ENCODE data around the gene PDCD2L.
A peak's percentile ranks its signal among the peaks of the same experiment; 100 is the strongest.
"Not testable (repeated sequence)": the region's sequence is repeated elsewhere in the genome, so short reads cannot be mapped to it uniquely, and the experiment has no call there.

PDCD2L gene

GRCh38 chr19:34404109-34404909 lies at the start of gene PDCD2L:
Gene PDCD2L (plus strand): TSS chr19:34404399. CDS start chr19:34404431, 32 bp downstream.
- peak; percentile 92 for DNase-seq

GRCh38 chr19:34355201-34355600 lies 49.0 kb upstream of the PDCD2L start:
- no peak for DNase-seq

GRCh38 chr19:34356875-34357274 lies 47.3 kb upstream of the PDCD2L start:
- DNase-seq = no peak

GRCh38 chr19:34357431-34357830 lies 46.8 kb upstream of the PDCD2L start:
- DNase-seq = no peak

DNA sequence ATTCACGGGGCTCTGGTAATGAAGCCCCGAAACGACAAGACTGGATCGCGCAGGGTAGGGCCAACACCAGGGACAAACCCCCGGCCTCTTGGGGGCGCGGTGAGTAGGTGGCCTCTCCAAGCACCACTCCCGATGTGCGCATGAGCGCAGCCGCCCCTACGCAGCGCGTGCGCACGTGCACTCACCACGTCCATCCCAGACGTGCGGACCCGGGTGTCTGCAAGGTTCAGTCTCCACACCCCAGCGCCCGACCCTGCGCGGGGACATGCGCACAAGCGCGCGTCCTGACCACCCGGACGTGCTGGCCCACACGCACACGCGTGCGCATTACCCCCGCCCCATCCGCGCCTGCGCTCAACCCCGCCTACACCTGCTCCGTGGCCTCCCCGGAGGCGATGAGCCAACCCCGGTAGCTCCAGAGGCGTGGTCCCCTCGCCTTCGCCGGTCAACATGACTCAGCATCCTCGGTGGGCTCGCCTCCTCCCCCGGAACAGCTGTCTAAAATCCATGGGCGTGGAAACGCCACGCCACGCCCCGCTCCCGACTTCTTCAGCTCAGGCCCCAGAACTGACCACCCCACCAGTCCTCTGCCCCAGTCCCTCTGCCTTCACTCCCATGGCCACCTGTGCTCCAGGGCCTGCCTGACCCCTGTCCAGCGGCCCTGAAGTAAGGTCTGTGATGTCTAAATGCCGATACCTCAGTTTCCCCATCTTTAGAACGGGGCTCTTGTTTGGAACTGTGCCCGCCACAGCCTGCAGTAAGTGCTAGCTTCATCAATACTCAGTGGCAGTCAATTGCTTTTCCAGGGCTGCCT lies 44.9 kb upstream of the PDCD2L start:
- peak; percentile 97 for DNase-seq

DNA sequence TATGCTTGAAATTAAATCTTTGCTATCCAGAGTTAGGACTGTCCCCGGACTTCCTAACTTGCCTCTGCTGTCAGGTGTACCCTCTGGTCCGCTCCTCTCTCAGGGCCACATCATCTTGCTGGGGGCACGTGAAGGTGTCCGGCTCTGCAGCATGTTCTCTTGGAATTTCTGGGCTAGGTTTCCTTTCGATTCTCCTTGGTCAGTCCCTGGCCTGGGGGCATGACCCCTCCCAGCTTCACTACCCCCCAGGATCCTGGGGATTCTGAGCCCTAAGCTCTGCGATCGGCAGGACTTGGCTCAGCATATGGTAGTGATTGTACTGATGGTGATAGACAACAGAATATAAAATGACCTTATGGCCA lies 44.3 kb upstream of the PDCD2L start:
- DNase-seq = no peak

DNA sequence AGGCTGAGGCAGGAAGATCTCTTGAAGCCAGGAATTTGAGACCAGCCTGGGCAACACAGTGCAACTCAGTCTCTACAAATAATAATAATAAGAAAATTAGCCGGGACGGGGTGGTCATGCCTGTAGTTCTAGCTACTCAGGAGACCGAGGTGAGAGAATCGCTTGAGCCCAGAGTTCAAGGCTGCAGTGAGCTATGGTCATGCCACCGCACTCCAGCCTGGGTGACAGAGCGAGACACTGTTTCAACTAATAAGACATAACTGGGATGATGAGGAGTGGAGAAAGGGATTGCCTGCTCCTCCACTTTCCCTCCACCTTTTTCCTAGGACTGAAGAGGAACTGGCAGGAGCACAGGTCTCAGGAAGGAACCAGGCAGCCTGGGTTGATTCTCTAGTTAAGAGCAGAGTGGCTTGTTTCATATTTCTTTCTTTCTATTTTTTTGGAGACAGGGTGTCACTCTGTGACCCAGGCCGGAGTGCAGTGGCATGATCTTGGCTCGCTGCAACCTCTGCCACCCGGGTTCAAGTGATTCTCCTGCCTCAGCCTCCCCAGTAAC lies 43.8 kb upstream of the PDCD2L start:
- no peak for DNase-seq

GRCh38 chr19:34362679-34363069 lies 41.5 kb upstream of the PDCD2L start:
- no peak for DNase-seq

DNA sequence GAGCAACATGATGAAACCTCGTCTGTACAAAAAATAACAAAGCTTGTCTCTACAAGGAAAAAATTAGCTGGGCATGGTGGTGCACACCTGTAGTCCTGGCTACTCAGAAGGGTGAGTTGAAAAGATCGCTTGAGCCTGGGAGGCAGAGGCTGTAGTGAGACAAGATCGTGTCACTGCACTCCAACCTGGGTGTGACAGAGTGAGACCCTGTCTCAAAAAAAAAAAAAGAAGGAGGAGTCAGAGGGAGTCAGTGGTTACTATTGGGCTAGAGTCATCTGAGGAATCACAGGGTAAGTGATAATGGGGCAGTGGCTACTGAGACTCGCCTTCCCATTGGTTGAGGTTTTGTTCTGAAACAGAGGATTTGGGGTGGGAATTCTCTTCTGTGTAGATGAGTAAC lies 41.1 kb upstream of the PDCD2L start:
- DNase-seq = no peak

DNA sequence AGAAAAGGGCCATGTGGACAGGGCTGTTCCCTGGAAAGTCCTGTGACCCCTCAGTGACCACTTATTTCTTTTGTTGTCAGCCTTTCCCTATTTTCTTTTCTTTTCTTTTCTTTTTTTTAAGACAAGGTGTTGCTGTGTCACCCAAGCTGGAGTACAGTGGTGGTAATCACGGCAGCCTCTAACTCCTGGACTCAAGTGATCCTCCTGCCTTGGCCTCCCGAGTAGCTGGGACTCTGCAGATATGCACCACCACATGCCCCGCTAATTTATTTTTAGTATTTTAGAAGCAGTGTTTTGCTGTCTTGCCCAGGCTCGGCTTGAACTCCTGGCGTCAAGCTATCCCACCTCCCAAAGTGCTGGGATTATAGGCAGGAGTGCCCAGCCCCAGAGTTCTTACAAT lies 40.3 kb upstream of the PDCD2L start:
- DNase-seq = no peak

DNA sequence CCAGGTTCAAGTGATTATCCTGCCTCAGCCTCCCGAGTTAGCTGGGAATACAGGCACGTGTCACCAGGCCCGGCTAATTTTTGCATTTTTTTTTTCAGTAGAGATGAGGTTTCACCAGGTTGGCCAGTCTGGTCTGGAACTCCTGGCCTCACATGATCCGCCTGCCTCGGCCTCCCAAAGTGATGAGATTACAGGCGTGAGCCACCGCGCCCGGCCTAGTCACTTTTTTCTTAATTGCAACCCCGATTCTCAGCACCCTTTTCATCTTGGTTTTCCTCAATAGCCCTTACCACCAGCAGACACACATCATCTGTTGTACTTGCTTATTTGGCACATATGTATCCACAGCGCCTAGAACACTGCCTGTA lies 39.8 kb upstream of the PDCD2L start:
- no peak for DNase-seq

DNA sequence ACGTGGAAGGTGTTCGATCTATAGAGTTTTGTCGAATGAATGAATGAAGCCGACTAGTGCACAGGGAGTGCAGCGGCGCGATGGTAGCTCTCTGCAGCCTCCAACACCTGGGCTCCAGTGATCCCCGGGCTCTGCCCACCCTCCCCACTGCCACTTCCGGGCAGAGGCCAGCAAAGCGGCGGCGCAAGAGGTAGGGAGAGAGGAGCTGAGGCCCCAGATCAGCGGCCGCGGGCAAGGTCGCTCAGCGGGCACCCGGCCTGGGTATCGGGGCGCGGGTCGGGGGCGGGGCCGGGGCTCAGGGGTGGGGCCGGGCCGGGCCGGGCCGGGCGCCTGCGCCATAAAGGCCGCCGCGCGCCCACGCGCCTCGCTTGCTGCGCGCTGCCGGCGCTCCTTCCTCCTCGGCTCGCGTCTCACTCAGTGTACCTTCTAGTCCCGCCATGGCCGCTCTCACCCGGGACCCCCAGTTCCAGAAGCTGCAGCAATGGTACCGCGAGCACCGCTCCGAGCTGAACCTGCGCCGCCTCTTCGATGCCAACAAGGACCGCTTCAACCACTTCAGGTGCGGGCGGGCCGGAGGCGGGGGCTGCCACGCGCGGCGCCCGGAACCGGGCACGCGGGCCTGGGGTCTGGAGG lies 39.3 kb upstream of the PDCD2L start, which contains the start of gene GPI:
Gene GPI (plus strand): TSS at position 367 of the 633 bp plus-strand sequence. CDS start 71 bp downstream, at position 438.
- peak; percentile 64 for DNase-seq

DNA sequence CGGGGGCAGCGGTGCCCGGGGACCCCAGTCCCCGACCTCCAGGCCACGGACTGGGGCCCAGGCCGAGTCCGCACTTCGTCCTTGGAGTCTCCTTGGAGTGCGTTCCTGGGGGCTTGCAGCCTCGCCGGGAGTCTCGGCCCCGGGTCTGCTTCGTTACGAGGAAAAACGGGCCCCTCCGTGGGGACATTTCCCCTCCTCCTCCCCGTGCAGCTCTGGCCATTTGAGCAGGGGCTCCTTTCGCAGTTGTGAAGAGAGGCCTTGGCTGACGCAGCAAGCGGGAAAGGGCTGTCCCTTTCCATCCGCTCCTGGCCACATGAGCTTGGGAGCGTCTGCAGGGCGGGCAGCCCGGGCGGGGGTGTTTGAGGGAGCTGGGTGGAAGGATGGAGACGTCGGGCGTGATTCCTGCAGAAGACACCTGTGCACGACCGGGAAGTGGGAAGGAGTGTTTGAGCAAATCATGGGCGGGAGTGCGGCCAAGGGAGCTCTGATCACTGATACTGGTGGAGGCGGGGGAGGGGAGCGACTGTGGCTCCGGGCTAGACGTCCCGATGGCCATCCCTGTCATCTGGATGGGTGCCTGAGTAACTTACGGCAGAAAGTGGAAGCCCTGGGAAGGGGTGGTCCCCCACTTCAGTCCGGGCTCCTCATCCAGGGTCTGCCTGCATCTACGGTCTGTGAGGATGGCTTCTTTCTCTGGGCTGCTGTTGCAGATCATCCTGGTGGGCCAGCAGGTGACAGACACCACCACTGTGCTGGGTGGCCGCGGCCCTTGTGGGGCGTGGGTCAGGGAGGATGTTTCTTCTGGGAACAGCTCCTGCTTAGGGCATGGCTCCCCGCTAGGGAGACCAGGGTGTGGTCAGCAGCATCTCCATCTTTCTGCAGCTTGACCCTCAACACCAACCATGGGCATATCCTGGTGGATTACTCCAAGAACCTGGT lies 38.5 kb upstream of the PDCD2L start:
- DNase-seq = no peak

DNA sequence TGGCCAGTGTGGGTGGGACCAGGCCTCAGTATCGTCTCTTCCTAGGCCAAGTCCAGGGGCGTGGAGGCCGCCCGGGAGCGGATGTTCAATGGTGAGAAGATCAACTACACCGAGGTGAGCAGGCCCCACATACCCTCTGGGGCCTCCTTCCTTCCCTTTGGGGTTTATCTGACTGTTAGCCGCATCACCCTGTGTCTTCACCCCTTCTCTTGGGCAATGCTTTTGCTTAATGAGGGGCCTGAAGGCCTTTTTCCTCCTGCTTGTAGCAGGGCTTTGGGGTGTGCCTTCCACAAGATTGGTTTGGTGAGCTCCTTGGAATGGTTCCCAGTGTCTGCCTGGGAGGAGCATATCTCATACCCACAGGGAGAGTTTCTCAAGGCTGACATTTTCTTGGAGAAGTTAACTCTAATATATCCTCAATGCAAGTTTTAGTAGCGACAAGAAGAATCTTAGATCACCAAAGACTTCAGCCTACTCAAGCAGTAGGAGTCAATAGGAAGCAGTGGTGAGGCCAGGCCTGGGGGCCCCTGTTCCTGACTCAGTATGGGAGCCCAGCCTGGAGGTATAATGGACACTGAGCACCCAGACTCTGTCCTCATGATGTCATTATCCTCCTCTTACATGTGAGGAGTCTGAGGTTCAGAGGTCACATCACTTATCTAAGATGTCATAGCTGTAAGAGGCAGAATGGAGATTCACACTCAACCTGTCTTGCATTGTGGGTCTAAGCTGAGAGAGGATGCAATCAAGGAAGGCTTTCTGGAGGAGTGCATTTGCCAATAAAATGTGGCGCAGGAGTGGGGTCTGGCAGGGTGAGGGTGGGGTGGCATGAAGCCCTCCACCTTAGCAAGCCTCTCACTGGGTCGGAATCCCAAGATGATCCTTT lies 37.2 kb upstream of the PDCD2L start:
- DNase-seq = peak; percentile 21

- no peak for DNase-seq
These were observed 36.6 kb upstream of the PDCD2L start for GRCh38 chr19:34367624-34367957.

GRCh38 chr19:34368338-34368737 lies 35.9 kb upstream of the PDCD2L start:
- no peak for DNase-seq

- DNase-seq = not testable (repeated sequence)
These were observed 35.0 kb upstream of the PDCD2L start for GRCh38 chr19:34369166-34369565.

GRCh38 chr19:34370117-34370516 lies 34.1 kb upstream of the PDCD2L start:
- DNase-seq = no peak

GRCh38 chr19:34370983-34371382 lies 33.2 kb upstream of the PDCD2L start:
- DNase-seq = no peak

- DNase-seq = no peak
These were observed 30.5 kb upstream of the PDCD2L start for GRCh38 chr19:34373601-34374288.

DNA sequence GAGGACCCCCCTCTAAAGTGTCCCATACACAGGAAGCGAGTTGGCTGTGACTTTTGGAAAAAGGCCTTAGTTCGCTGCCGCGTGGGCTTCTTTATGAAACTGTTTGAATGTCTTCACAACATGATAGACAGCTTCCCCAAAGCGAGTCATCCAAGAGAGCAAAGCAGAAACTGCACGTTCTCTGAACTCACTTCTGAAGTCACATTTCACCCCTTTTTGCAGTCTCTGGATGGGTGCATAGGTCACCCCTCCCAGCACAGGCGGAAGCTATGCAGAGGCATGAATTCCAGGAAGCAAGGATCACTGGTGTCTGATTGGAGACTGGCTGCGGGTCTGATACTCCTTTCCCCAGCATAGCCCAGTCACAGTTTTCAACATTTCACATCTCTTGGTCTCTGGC lies 28.6 kb upstream of the PDCD2L start:
- DNase-seq = no peak
